Heart left ventricle (tissue), 13 donors: Measurements from ENCODE around the gene SHC3.

ENCODE experiments used
- POLR2A ChIP-seq, 2 donors: fragments of 450-650 bp; IDR thresholded peaks; one replicate each; pipeline ENCODE4 v1.6.1; 2017; ENCODE audit warnings: antibody characterized with exemption in 2 of 2, mild to moderate bottlenecking in 2 of 2, moderate library complexity in 2 of 2
- TF ChIP-seq, protein P1 (sequence below), 12 donors: fragments of 200-600 bp; sonication (generic) in 4 of 12; IDR thresholded peaks; one replicate each; pipeline versions ENCODE4 v1.5.0 to v1.8.0; 2018 to 2022; ENCODE audit warnings: antibody characterized with exemption in 12 of 12, mild to moderate bottlenecking in 5 of 12
- donor health status: ischemic (EF 13 %, LVEDD 7.1; RV severe dilation, severe dysfunction).
- donor health status: DM: no; HTN: yes; CAD: no.
- donor health status: DM: no; HTN: no; CAD: no.
- donor health status: ischemic (EF 25% LVEDD 6.9; RV normal size, moderate dysfunction).
- donor health status: ischemic (EF 25% LVEDD 5.7; RV mildly dilated, moderate dysfunction).
- donor health status: ischemic (EF 35%, LVEDD 5.7; RV mildly dilated, moderate dysfunction).
- donor health status: nonischemic (EF 11% LVEDD 7.7; RV severe dilation, severe dysfunction).
- donor health status: DM: yes; HTN: yes; CAD: no.
- donor health status: PGD.
- donor health status: ischemic (EF 29% LVEDD 5.4; RV normal size, mild dysfunction).
- donor health status: nonischemic (EF 23%, LVEDD 6.1; RV moderate dilation, normal function).

DNA sequence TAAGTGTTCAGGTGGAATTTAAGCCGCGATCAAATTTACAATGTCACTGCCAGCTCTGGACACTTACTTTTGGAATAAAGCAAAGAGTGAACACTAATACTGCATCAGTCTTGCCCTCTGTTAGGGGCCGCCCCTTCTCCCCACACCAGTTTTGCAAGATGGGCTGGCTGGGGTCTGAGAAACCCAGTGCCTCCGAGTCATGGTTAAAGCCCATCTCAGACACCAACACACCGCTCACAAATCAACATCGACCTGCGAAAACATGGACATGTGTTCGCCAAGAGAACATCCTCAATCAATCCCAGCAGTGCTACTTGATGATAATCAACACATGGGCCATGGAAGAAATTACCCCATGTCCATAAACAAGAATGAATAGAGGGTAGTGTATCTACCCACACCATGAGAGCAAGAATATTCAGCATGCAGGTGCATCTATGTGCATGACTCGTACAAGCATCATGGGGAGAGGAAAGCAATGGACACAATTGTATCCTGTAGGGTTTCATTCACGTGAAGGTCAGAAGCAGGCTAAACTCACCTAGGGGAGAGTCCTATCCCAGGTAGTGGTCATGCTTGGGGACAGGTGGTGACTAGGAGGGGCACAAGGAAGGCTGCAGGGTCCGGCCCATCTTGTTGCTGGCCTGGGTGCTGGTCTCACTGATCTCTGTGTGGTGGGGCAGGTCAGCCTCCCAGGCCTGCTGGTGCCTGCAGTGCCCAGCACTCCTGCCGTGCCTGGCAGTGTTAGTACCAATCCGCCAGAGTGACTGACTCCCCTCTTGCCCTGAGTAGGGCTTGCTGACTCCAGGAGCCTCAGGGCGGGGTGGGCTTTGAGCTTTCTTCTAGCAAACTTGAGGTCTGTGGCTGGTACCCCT, 182.3 kb downstream of the SHC3 start:
- TF ChIP-seq, protein P1, sequence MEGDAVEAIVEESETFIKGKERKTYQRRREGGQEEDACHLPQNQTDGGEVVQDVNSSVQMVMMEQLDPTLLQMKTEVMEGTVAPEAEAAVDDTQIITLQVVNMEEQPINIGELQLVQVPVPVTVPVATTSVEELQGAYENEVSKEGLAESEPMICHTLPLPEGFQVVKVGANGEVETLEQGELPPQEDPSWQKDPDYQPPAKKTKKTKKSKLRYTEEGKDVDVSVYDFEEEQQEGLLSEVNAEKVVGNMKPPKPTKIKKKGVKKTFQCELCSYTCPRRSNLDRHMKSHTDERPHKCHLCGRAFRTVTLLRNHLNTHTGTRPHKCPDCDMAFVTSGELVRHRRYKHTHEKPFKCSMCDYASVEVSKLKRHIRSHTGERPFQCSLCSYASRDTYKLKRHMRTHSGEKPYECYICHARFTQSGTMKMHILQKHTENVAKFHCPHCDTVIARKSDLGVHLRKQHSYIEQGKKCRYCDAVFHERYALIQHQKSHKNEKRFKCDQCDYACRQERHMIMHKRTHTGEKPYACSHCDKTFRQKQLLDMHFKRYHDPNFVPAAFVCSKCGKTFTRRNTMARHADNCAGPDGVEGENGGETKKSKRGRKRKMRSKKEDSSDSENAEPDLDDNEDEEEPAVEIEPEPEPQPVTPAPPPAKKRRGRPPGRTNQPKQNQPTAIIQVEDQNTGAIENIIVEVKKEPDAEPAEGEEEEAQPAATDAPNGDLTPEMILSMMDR (IDR thresholded peaks at IDR 0.05): no peak
- TF ChIP-seq POLR2A (IDR thresholded peaks at IDR 0.05): no peak
